ENCODE results near the gene ANKDD1A.

The ANKDD1A gene

GRCh38 chr15:64895285-64896065 is 16.2 kb upstream of the ANKDD1A start:
- DNase-seq (ENCODE audit: low spot score), result peak; percentile 72

- DNase-seq (ENCODE audit: low spot score), result no peak
Measured at GRCh38 chr15:64896371-64897069, 15.2 kb upstream of the ANKDD1A start.

GRCh38 chr15:64897345-64897985 is 14.2 kb upstream of the ANKDD1A start:
- DNase-seq (ENCODE audit: low spot score), result no peak

GRCh38 chr15:64898406-64898805 is 13.3 kb upstream of the ANKDD1A start:
- DNase-seq (ENCODE audit: low spot score), result no peak

GRCh38 chr15:64901141-64901540 is 10.6 kb upstream of the ANKDD1A start:
- no peak for DNase-seq (ENCODE audit: low spot score)

- no peak for DNase-seq (ENCODE audit: low spot score)
Measured at GRCh38 chr15:64901914-64902313, 9.8 kb upstream of the ANKDD1A start.

- DNase-seq (ENCODE audit: low spot score), result no peak
Measured at GRCh38 chr15:64902863-64903262, 8.8 kb upstream of the ANKDD1A start.

- no peak for DNase-seq (ENCODE audit: low spot score)
Measured at GRCh38 chr15:64903326-64903950, 8.3 kb upstream of the ANKDD1A start.

- DNase-seq (ENCODE audit: low spot score), result no peak
Measured at GRCh38 chr15:64904189-64904588, 7.5 kb upstream of the ANKDD1A start.

GRCh38 chr15:64905119-64905831 is 6.4 kb upstream of the ANKDD1A start:
- peak; percentile 80 for DNase-seq (ENCODE audit: low spot score)

- DNase-seq (ENCODE audit: low spot score), result no peak
Measured at GRCh38 chr15:64905941-64906340, 5.8 kb upstream of the ANKDD1A start.

- no peak for DNase-seq (ENCODE audit: low spot score)
Measured at GRCh38 chr15:64906402-64906801, 5.3 kb upstream of the ANKDD1A start.

GRCh38 chr15:64907991-64908390 is 3.7 kb upstream of the ANKDD1A start:
- no peak for DNase-seq (ENCODE audit: low spot score)

- no peak for DNase-seq (ENCODE audit: low spot score)
Measured at GRCh38 chr15:64909546-64909945, 2.2 kb upstream of the ANKDD1A start.

- no peak for DNase-seq (ENCODE audit: low spot score)
Measured at GRCh38 chr15:64912379-64913325, 950 bp downstream of the ANKDD1A start.

GRCh38 chr15:64915518-64916227 is 4.0 kb downstream of the ANKDD1A start:
- no peak for DNase-seq (ENCODE audit: low spot score)

GRCh38 chr15:64916365-64916764 is 4.7 kb downstream of the ANKDD1A start:
- no peak for DNase-seq (ENCODE audit: low spot score)

GRCh38 chr15:64917211-64917610 is 5.5 kb downstream of the ANKDD1A start:
- DNase-seq (ENCODE audit: low spot score), result no peak

- DNase-seq (ENCODE audit: low spot score), result no peak
Measured at GRCh38 chr15:64919721-64920120, 8.0 kb downstream of the ANKDD1A start.

- no peak for DNase-seq (ENCODE audit: low spot score)
Measured at GRCh38 chr15:64921711-64922110, 10.0 kb downstream of the ANKDD1A start.

All from activated CD4-positive, alpha-beta T cell treated with anti-CD3 and anti-CD28 coated beads, Interleukin-2, Interleukin-4, amounts not matched to agents 100 ng/mL and 50 ng/mL, durations not matched to agents 16 hours and 8 hours (primary cell).